Calu3 (cell line): ENCODE data around the gene TOPBP1. TPM values are rescaled to one million over a fixed set of nuclear protein-coding genes. Genes with fewer than 3 reads are reported as not detected.

Experiments
- BruUV-seq: library from RNA; stranded (reverse); fragments of 400-500 nt; replicated peaks from 2 replicates; lab custom pipeline; 2021; lab: Mats Ljungman, UMichigan
- CTCF ChIA-PET: fragments of 300-600 bp; sonication (Branson Sonifier 250); formaldehyde crosslinking; loops from one replicate; lab custom pipeline; 2022; ENCODE audit warnings: antibody characterized with exemption; lab: Charles Lee
- DNase-seq: peaks from one replicate; pipeline ENCODE4 v3.0.0; 2022
- H3K27ac Mint-ChIP-seq: one replicate; pipeline ENCODE4 v1.8.0; 2022; ENCODE audit warnings: mixed read lengths; ENCODE audit not compliant: unreplicated experiment
- H3K27me3 Mint-ChIP-seq: one replicate; pipeline ENCODE4 v1.8.0; 2022; ENCODE audit warnings: mixed read lengths; ENCODE audit not compliant: unreplicated experiment
- H3K36me3 Mint-ChIP-seq: one replicate; pipeline ENCODE4 v1.8.0; 2022; ENCODE audit warnings: mild to moderate bottlenecking, moderate library complexity, mixed read lengths; ENCODE audit not compliant: insufficient read depth, unreplicated experiment
- H3K4me1 Mint-ChIP-seq: one replicate; pipeline ENCODE4 v1.8.0; 2022; ENCODE audit warnings: mild to moderate bottlenecking, low read depth, mixed read lengths; ENCODE audit not compliant: unreplicated experiment
- H3K4me3 Mint-ChIP-seq: one replicate; pipeline ENCODE4 v1.8.0; 2022; ENCODE audit warnings: mild to moderate bottlenecking, low read depth, moderate library complexity, mixed read lengths; ENCODE audit not compliant: unreplicated experiment
- H3K9me3 Mint-ChIP-seq: one replicate; pipeline ENCODE4 v1.8.0; 2022; ENCODE audit warnings: low read depth, mixed read lengths; ENCODE audit not compliant: unreplicated experiment
- intact Hi-C: fragments of 100-400 bp; cut with micrococcal nuclease; formaldehyde crosslinking; loops from one replicate; pipeline ENCODE4 v1.10.0; 2022; ENCODE audit not compliant: unreplicated experiment
- total RNA-seq: library from RNA; stranded (reverse); gene quantifications from 2 replicates; pipeline ENCODE4 v1.2.3, GENCODE V29; 2022
- TF ChIP-seq, protein P1 (sequence below): fragments of 200-600 bp; IDR thresholded peaks from one replicate; pipeline ENCODE4 v1.8.0; 2022; ENCODE audit warnings: antibody characterized with exemption; ENCODE audit not compliant: unreplicated experiment

TOPBP1 gene
- total RNA-seq, 1 experiment from 2014 or later = 94.7 TPM

DNA sequence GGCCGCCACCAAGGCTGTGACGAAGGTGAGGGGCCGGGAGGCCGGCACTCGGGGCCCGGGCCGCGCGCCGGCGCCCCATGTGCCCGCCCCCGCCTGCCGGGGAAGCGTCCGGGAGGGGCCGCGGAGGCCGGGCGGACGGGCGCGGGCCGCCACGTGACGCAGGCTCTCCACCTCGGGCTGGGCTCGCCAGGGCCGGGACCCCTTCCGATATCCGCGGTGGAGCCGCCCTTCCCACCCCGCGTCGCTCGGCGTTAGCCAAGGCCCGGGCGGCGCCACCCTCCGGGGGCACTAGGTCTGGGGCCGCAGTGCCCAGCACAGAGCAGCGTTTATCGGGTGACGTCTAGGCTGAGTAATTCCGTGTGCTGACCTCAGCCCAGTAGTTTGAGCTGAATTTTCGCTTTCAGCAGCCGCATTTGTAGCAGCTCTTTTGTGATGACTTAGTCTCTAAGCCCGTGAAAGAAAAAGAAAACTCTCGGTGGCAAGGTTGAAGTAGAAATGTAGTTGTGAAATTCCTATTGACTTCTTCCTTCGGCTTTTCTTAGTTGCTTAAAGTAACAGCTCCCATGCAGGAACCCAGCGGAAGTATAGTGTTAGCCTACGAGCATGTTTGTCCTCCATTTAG lies 87.4 kb downstream of the TOPBP1 start:
- H3K27me3 Mint-ChIP-seq = no peaks in the 10 kb centered on the region
- peak overlapping the region; percentile 95 for H3K4me3 Mint-ChIP-seq
- no peaks in the 10 kb centered on the region for H3K9me3 Mint-ChIP-seq
- DNase-seq = peak; percentile 87
- intact Hi-C loops = loop anchor here (5.0 kb wide), 1 partner anchor 852 kb away; the partner anchor contains the start of gene NPHP3
- peak overlapping the region; percentile 33 for H3K27ac Mint-ChIP-seq
- peaks cover 70% of the 10 kb centered on the region for H3K4me1 Mint-ChIP-seq
- peaks cover 82% of the 10 kb centered on the region for H3K36me3 Mint-ChIP-seq
- no TSS peak for BruUV-seq
- CTCF ChIA-PET = interaction anchor here (0.6 to 1.3 kb wide), 5 partner anchors 13 to 110 kb away, joined by 3 to 5 read pairs (median 3); no protein-coding TSS in a partner anchor
- TF ChIP-seq, protein P1, sequence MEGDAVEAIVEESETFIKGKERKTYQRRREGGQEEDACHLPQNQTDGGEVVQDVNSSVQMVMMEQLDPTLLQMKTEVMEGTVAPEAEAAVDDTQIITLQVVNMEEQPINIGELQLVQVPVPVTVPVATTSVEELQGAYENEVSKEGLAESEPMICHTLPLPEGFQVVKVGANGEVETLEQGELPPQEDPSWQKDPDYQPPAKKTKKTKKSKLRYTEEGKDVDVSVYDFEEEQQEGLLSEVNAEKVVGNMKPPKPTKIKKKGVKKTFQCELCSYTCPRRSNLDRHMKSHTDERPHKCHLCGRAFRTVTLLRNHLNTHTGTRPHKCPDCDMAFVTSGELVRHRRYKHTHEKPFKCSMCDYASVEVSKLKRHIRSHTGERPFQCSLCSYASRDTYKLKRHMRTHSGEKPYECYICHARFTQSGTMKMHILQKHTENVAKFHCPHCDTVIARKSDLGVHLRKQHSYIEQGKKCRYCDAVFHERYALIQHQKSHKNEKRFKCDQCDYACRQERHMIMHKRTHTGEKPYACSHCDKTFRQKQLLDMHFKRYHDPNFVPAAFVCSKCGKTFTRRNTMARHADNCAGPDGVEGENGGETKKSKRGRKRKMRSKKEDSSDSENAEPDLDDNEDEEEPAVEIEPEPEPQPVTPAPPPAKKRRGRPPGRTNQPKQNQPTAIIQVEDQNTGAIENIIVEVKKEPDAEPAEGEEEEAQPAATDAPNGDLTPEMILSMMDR = no peak

DNA sequence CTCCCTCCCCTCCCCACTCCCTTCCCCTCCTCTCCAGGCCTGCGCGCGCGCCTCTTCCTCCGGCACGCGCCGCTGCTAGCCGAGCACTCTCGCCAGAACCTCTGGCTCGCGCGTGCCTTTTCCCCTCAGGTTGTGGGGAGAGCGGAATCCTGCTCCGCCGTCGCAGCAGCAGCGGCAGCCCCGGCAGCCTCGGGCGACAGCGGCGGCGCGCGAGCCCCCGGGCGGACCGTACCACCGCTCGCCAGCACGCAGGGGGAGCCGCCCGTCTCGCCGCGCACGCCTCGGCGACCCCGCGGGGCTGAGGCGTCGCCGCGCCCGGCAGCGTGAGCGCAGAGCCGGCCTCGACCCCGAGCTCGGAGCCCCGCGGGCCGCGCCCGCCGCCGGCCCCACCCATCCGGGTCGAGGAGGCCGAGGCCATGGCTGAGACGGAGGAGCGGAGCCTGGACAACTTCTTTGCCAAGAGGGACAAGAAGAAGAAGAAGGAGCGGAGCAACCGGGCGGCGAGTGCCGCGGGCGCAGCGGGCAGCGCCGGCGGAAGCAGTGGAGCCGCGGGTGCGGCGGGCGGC lies 88.0 kb downstream of the TOPBP1 start, which contains the start of gene CDV3:
TSS of gene CDV3 (plus strand) at position 58 of the 566 bp plus-strand sequence. CDS start at position 417, 359 bp downstream.
- Mint-ChIP-seq H3K27me3 (no peaks in the 10 kb centered on the region), H3K9me3 (no peaks in the 10 kb centered on the region), H3K4me1 (peaks cover 71% of the 10 kb centered on the region), H3K4me3 (peak within 1 kb of the TSS; percentile 95), H3K27ac (peak within 1 kb of the TSS; percentile 33), H3K36me3 (peaks cover 75% of the 10 kb centered on the region)
- CTCF ChIA-PET = interaction anchor here (0.6 to 1.5 kb wide), 19 partner anchors 11 to 1558 kb away, joined by 3 to 7 read pairs (median 4); no protein-coding TSS in a partner anchor
- TF ChIP-seq, protein P1 = no peak
- no TSS peak for BruUV-seq
- intact Hi-C loops = loop anchor here (1.0 to 5.0 kb wide), 3 partner anchors 93 to 851 kb away; partner anchors contain the start of gene NPHP3
- DNase-seq = no peak

DNA sequence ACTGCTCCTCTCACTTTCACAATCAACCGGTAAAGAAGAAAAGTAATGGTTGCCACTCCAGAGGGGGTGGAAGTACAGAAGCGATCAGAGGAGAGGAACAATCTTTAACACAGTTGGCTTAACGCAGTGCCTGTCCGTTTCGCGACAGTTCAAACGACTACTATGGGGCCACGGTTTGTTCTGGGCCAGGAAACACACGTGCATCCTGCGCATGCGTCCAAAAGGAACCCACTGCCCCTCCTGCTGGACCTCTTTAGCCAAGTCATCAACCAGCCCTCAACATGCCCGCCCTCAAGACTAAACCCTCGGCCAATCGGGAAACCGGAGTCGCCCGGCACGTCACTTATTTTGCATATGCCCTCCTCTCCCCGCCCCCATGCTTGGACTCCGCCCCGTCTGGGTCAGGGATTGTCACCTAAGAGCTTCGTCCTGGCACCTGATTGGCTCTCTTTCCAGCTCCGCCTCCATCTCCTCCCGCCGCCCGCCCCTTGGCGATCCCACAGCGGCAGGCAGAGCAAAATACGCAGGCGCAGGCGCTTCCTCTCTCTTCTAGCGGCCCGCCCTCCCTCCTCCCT lies 88.6 kb downstream of the TOPBP1 start:
- TF ChIP-seq, protein P1 = peak; percentile 41
- peak; percentile 100 for DNase-seq
- intact Hi-C loops = loop anchor here (1.0 to 5.0 kb wide), 3 partner anchors 92 to 851 kb away; partner anchors contain the start of gene NPHP3
- peak overlapping the region; percentile 33 for H3K27ac Mint-ChIP-seq
- H3K27me3 Mint-ChIP-seq = no peaks in the 10 kb centered on the region
- CTCF ChIA-PET = interaction anchor here (0.6 to 1.5 kb wide), 17 partner anchors 12 to 1647 kb away, joined by 3 to 7 read pairs (median 4); no protein-coding TSS in a partner anchor
- peak overlapping the region; percentile 95 for H3K4me3 Mint-ChIP-seq
- peaks cover 69% of the 10 kb centered on the region for H3K36me3 Mint-ChIP-seq
- H3K9me3 Mint-ChIP-seq = no peaks in the 10 kb centered on the region
- BruUV-seq = no TSS peak
- H3K4me1 Mint-ChIP-seq = peaks cover 71% of the 10 kb centered on the region
